SK-N-SH (cell line): ENCODE data around the gene GRAP.
"Not testable (repeated sequence)": the region's sequence is repeated elsewhere in the genome, so short reads cannot be mapped to it uniquely, and the experiment has no call there.

Source experiments
- CTCF ChIP-seq: fragments of 200-600 bp; sonication (generic); IDR thresholded peaks from 2 replicates; pipeline ENCODE4 v1.6.1; 2017; ENCODE audit warnings: antibody characterized with exemption, mild to moderate bottlenecking, moderate library complexity
- RAD21 ChIP-seq: IDR thresholded peaks from 2 replicates; pipeline ENCODE4 v1.6.1; 2012; ENCODE audit warnings: mild to moderate bottlenecking, low read length

GRCh38 chr17:19043032-19043431 is 3.7 kb downstream of the GRAP start:
- TF ChIP-seq CTCF, RAD21: not testable (repeated sequence)
